ENCODE data around the gene VRTN.

The VRTN gene

DNA sequence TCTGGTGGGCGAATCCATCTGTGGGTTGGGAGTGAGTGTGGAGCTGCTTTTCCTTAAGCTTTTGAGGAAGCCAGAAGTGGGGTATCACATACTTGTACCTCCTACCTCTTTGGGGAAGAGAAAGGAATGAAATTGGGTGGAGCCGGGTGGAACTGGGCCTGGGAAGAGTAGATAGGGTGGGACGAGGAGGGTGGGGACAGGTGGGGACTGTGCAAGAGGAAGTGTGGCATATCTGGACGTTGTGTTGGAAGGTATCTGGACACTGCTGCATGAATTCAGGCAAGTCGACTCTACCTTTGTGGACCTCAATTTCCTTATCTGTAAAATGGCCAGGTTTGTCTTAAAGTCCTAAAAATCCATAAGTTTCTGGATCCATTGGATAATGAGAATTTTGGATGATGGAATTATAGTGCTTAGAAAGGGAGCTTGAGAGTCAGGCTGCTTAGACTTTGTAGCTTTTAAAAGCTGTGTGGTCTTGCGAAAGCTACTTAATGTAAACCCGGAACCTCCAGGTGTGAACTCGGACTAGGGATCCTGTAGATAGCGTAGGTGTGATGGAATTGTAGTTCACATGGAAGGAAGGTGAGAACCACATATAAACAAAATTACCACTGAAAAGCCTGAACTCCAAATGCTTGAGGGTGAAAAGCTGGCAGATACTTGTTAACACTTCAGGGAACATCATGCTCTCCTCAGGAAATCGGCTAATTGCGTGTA is 2.1 kb downstream of the VRTN start:
- no peaks in the 10 kb centered on the region for H3K4me1 ChIP-seq (ENCODE audit: low read depth, poor library complexity, severe bottlenecking)
- H3K4me2 ChIP-seq: no peak overlapping the region
- H3K4me3 ChIP-seq (IDR thresholded peaks at IDR 0.05; ENCODE audit: insufficient read depth, low read depth, low read length): no peak overlapping the region
- H3K79me2 ChIP-seq (ENCODE audit: insufficient read depth, low read depth): no peaks in the 10 kb centered on the region
- TF ChIP-seq, protein P1, sequence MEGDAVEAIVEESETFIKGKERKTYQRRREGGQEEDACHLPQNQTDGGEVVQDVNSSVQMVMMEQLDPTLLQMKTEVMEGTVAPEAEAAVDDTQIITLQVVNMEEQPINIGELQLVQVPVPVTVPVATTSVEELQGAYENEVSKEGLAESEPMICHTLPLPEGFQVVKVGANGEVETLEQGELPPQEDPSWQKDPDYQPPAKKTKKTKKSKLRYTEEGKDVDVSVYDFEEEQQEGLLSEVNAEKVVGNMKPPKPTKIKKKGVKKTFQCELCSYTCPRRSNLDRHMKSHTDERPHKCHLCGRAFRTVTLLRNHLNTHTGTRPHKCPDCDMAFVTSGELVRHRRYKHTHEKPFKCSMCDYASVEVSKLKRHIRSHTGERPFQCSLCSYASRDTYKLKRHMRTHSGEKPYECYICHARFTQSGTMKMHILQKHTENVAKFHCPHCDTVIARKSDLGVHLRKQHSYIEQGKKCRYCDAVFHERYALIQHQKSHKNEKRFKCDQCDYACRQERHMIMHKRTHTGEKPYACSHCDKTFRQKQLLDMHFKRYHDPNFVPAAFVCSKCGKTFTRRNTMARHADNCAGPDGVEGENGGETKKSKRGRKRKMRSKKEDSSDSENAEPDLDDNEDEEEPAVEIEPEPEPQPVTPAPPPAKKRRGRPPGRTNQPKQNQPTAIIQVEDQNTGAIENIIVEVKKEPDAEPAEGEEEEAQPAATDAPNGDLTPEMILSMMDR (conservative IDR thresholded peaks at IDR 0.05; ENCODE audit: low read depth, low read length): no peak
- no peak overlapping the region for H2AFZ ChIP-seq (ENCODE audit: low read depth)
- H3K27me3 ChIP-seq (ENCODE audit: insufficient read depth, low read depth): no peaks in the 10 kb centered on the region
- no peaks in the 10 kb centered on the region for H3K36me3 ChIP-seq (ENCODE audit: insufficient read depth)
- no peak overlapping the region for H3K27ac ChIP-seq
- H4K20me1 ChIP-seq (ENCODE audit: insufficient read depth): no peaks in the 10 kb centered on the region
- H3K9ac ChIP-seq: no peak overlapping the region

DNA sequence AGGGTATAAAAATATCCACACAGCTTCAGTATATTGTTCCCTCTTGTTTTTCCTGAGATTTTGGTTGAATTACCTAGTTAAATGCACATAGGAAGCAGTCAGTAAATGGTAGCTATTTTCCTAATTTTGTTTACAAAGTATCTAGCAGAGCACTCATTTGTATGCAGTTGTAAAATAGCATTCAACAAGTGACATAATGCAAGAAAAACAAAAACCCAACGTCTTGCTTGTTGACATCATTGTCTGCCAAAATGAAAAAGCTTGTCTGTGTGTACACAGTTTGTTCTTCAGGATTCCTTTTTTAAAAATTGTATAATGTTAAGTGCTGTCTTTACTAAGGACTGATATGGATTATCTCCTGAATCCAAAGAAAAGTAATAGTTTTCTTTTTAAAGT is 2.7 kb downstream of the VRTN start:
- no peaks in the 10 kb centered on the region for H3K27me3 ChIP-seq (ENCODE audit: insufficient read depth, low read depth)
- H4K20me1 ChIP-seq (ENCODE audit: insufficient read depth): no peaks in the 10 kb centered on the region
- no peak overlapping the region for H2AFZ ChIP-seq (ENCODE audit: low read depth)
- TF ChIP-seq, protein P1 (conservative IDR thresholded peaks at IDR 0.05; ENCODE audit: low read depth, low read length): no peak
- H3K4me3 ChIP-seq (IDR thresholded peaks at IDR 0.05; ENCODE audit: insufficient read depth, low read depth, low read length): no peak overlapping the region
- H3K27ac ChIP-seq: no peak overlapping the region
- H3K4me2 ChIP-seq: no peak overlapping the region
- H3K9ac ChIP-seq: no peak overlapping the region
- H3K79me2 ChIP-seq (ENCODE audit: insufficient read depth, low read depth): no peaks in the 10 kb centered on the region
- no peaks in the 10 kb centered on the region for H3K36me3 ChIP-seq (ENCODE audit: insufficient read depth)
- no peaks in the 10 kb centered on the region for H3K4me1 ChIP-seq (ENCODE audit: low read depth, poor library complexity, severe bottlenecking)

DNA sequence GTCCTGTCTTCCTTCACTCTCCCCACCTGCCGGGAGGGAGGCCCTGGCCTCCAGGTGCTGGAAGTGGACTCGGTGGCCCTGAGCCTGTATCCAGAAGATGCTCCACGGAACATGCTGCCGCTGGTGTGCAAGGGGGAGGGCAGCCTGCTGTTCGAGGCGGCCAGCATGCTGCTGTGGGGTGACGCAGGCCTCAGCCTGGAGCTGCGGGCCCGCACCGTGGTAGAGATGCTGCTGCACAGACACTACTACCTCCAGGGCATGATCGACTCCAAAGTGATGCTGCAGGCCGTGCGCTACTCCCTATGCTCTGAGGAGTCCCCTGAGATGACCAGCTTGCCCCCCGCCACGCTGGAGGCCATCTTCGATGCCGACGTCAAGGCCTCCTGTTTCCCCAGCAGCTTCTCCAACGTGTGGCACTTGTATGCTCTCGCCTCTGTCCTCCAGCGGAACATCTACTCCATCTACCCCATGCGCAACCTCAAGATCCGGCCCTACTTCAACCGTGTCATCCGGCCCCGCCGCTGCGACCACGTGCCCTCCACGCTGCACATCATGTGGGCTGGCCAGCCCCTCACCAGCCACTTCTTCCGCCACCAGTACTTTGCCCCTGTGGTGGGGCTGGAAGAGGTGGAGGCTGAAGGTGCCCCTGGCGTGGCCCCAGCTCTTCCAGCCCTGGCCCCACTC is 8.8 kb downstream of the VRTN start:
- Histone ChIP-seq H4K20me1 (ENCODE audit: insufficient read depth) (no peaks in the 10 kb centered on the region), H3K36me3 (ENCODE audit: insufficient read depth) (no peaks in the 10 kb centered on the region), H3K27me3 (ENCODE audit: insufficient read depth, low read depth) (no peaks in the 10 kb centered on the region)

DNA sequence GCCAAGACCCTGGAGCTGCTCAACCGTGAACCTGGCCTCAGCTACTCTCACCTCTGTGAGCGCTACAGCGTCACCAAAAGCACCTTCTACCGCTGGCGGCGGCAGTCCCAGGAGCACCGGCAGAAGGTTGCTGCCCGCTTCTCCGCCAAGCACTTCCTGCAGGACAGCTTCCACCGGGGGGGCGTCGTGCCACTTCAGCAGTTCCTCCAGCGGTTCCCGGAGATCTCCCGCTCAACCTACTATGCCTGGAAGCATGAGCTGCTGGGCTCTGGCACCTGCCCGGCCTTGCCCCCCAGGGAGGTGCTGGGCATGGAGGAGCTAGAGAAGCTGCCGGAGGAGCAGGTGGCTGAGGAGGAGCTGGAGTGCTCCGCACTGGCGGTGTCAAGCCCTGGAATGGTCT is 9.3 kb downstream of the VRTN start:
- no peak overlapping the region for H2AFZ ChIP-seq (ENCODE audit: low read depth)
- TF ChIP-seq, protein P1 (conservative IDR thresholded peaks at IDR 0.05; ENCODE audit: low read depth, low read length): no peak
- H3K4me3 ChIP-seq (IDR thresholded peaks at IDR 0.05; ENCODE audit: insufficient read depth, low read depth, low read length): no peak overlapping the region
- H3K36me3 ChIP-seq (ENCODE audit: insufficient read depth): no peaks in the 10 kb centered on the region
- no peaks in the 10 kb centered on the region for H3K4me1 ChIP-seq (ENCODE audit: low read depth, poor library complexity, severe bottlenecking)
- H3K27ac ChIP-seq: no peak overlapping the region
- H3K4me2 ChIP-seq: no peak overlapping the region
- H4K20me1 ChIP-seq (ENCODE audit: insufficient read depth): no peaks in the 10 kb centered on the region
- no peak overlapping the region for H3K9ac ChIP-seq
- H3K27me3 ChIP-seq (ENCODE audit: insufficient read depth, low read depth): no peaks in the 10 kb centered on the region
- no peaks in the 10 kb centered on the region for H3K79me2 ChIP-seq (ENCODE audit: insufficient read depth, low read depth)

More for the DNA sequence above, 8.8 kb downstream of the VRTN start:
- TF ChIP-seq, protein P1 (conservative IDR thresholded peaks at IDR 0.05; ENCODE audit: low read depth, low read length): no peak
- Histone ChIP-seq H2AFZ (ENCODE audit: low read depth) (no peak overlapping the region), H3K27ac (no peak overlapping the region), H3K9ac (no peak overlapping the region), H3K79me2 (ENCODE audit: insufficient read depth, low read depth) (no peaks in the 10 kb centered on the region), H3K4me3 (IDR thresholded peaks at IDR 0.05; ENCODE audit: insufficient read depth, low read depth, low read length) (no peak overlapping the region), H3K4me2 (no peak overlapping the region), H3K4me1 (ENCODE audit: low read depth, poor library complexity, severe bottlenecking) (no peaks in the 10 kb centered on the region)

Data from KMS-11 (cell line).